Activated effector memory CD4-positive, alpha-beta T cell treated with Interleukin-2 at 50 U/mL for 16 hours (primary cell): ENCODE data around the gene DAPK1.

ENCODE experiments used
- DNase-seq: peaks from one replicate; pipeline ENCODE4 v3.0.0-alpha.2; 2020

DAPK1 gene

GRCh38 chr9:87597710-87598443 lies 100.2 kb downstream of the DAPK1 start:
- DNase-seq, result no peak

GRCh38 chr9:87599901-87600610 lies 102.4 kb downstream of the DAPK1 start:
- DNase-seq, result no peak

GRCh38 chr9:87601176-87601575 lies 103.5 kb downstream of the DAPK1 start:
- no peak for DNase-seq

- no peak for DNase-seq
Observed at GRCh38 chr9:87601595-87601994, 103.9 kb downstream of the DAPK1 start.

GRCh38 chr9:87602933-87603643 lies 105.4 kb downstream of the DAPK1 start:
- no peak for DNase-seq

- no peak for DNase-seq
Observed at GRCh38 chr9:87603854-87604490, 106.3 kb downstream of the DAPK1 start.

- DNase-seq, result no peak
Observed at GRCh38 chr9:87604886-87605588, 107.4 kb downstream of the DAPK1 start.

GRCh38 chr9:87605676-87606075 lies 108.0 kb downstream of the DAPK1 start:
- DNase-seq, result no peak

- no peak for DNase-seq
Observed at GRCh38 chr9:87606841-87607521, 109.3 kb downstream of the DAPK1 start.

- no peak for DNase-seq
Observed at GRCh38 chr9:87607859-87608258, 110.2 kb downstream of the DAPK1 start.

GRCh38 chr9:87609002-87609401 lies 111.3 kb downstream of the DAPK1 start:
- DNase-seq, result no peak

GRCh38 chr9:87609486-87609885 lies 111.8 kb downstream of the DAPK1 start:
- no peak for DNase-seq

GRCh38 chr9:87610200-87611155 lies 112.8 kb downstream of the DAPK1 start:
- DNase-seq, result no peak

GRCh38 chr9:87611776-87612175 lies 114.1 kb downstream of the DAPK1 start:
- DNase-seq, result no peak

- DNase-seq, result no peak
Observed at GRCh38 chr9:87612536-87612935, 114.9 kb downstream of the DAPK1 start.

- DNase-seq, result no peak
Observed at GRCh38 chr9:87613265-87614111, 115.8 kb downstream of the DAPK1 start.

GRCh38 chr9:87614397-87614796 lies 116.7 kb downstream of the DAPK1 start:
- DNase-seq, result no peak

GRCh38 chr9:87615136-87615535 lies 117.5 kb downstream of the DAPK1 start:
- DNase-seq, result no peak

- DNase-seq, result no peak
Observed at GRCh38 chr9:87615547-87616148, 118.0 kb downstream of the DAPK1 start.
